Epithelial cell of esophagus (primary cell): ENCODE measurements around the gene PLCXD3.

Experiments used
- DNase-seq: peaks from one replicate; pipeline ENCODE4 v3.0.0; 2010; ENCODE audit warnings: low read depth
- H3K4me3 ChIP-seq: 2 replicates; pipeline ENCODE4 v1.5.1; 2011; ENCODE audit warnings: mild to moderate bottlenecking, low read length, control low read depth
- TF ChIP-seq, protein P1 (sequence below): IDR thresholded peaks from 2 replicates; pipeline ENCODE4 v1.5.1; 2011; ENCODE audit warnings: low read depth, mild to moderate bottlenecking, low read length, control low read depth, inconsistent platforms; ENCODE audit not compliant: insufficient read depth; ENCODE audit errors: missing control alignments

The PLCXD3 gene

DNA sequence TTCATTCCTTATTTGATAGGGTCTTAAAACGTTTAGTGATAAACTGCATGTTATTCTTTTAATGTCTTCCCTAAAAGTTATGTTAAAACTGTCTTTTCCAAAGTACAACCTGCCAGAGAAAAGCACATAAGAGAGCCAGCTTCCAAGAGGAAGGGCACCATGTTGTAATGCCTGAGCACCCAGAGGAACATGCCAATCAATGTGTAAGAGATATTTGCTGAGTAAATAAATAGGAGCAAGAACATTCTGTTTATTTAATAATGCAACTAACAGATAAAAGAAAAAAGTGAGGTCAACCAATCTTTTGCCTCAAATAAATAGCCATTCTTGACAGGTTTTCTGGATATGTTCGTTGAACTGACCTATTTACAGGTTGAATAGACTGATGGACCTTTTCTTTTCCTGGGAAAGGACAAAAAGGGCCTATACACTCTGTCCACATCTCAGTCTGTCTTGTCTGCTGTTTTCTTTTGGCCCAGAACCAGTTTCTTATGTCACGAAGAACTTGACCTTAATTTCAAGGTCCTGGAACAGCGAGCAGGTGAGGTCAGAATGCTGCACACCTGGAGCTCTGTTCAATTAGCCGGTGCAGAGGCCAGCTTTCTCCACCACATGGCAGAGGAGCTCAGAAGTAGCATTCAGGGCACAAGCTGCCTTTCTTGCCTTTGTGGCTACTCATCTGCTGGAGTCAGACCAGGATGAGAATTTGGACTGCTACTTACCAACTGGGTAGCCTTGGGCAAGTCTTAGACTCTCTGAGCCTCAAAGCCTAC, 77.7 kb downstream of the PLCXD3 start:
- no peak overlapping the region for H3K4me3 ChIP-seq
- TF ChIP-seq, protein P1, sequence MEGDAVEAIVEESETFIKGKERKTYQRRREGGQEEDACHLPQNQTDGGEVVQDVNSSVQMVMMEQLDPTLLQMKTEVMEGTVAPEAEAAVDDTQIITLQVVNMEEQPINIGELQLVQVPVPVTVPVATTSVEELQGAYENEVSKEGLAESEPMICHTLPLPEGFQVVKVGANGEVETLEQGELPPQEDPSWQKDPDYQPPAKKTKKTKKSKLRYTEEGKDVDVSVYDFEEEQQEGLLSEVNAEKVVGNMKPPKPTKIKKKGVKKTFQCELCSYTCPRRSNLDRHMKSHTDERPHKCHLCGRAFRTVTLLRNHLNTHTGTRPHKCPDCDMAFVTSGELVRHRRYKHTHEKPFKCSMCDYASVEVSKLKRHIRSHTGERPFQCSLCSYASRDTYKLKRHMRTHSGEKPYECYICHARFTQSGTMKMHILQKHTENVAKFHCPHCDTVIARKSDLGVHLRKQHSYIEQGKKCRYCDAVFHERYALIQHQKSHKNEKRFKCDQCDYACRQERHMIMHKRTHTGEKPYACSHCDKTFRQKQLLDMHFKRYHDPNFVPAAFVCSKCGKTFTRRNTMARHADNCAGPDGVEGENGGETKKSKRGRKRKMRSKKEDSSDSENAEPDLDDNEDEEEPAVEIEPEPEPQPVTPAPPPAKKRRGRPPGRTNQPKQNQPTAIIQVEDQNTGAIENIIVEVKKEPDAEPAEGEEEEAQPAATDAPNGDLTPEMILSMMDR = no peak
- no peak for DNase-seq

DNA sequence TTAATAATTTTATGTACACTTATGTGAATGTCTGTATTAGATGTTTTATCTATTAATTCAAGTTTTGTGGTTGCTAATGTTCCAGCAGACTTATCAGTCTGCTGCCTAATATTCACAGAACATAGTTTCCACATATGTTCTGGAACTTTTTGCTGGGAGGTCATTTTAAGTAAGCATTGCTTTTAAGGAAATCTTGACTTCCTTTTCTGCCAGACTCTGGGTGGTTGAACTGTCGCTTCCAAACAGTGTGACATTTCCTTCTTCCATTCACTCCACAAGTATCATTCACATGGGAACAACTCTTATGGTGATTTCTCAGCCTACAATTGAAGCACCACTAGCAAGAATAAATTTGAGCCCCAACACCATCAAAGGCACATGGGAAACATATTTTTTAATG, 82.9 kb downstream of the PLCXD3 start:
- TF ChIP-seq, protein P1 = no peak
- no peak overlapping the region for H3K4me3 ChIP-seq
- DNase-seq = no peak

DNA sequence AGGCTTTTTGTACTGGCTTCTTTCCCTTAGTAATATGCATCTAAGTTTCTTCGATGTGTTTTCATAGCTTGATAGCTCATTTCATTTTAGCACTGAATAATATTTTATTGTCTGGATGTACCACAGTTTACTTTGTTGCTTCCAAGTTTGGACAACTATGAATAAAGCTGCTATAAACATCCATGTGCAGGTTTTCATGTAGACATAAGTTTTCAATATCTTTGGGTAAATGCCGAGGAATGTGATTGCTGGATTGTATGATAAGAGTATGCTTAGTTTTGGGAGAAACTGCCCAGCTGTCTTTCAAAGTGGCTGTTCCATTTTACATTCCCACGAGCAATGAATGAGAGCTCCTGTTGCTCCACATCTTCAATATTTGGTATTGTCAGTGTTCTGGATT, 84.7 kb downstream of the PLCXD3 start:
- TF ChIP-seq, protein P1 = no peak
- DNase-seq = no peak
- H3K4me3 ChIP-seq = no peak overlapping the region

DNA sequence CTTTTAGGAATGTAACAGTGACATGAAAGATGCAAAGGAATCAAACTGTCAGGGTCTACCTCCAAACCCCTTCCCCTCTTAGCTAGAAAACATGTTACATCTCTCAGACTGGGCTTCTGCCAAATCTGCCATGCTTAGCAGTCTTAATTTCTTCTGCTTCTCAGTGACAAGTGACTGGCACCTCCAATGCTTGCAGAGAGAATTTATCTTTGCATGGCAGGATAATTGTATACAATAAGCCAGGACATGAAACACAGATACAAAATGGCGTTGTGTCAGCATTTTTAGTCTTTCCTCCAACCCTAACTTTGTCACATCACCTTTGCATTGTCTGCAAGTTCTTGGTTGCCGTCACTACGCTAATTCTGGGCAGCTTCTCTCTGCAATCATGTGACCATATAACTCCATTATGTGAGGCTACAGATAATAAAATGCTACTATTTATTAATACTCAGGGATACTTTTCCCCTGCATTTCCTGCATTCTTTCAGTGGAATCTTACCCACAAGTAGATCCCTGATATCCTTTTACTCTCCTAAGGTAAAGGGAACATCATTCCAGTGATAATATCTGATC, 89.8 kb downstream of the PLCXD3 start:
- TF ChIP-seq, protein P1 = no peak
- no peak overlapping the region for H3K4me3 ChIP-seq
- no peak for DNase-seq

DNA sequence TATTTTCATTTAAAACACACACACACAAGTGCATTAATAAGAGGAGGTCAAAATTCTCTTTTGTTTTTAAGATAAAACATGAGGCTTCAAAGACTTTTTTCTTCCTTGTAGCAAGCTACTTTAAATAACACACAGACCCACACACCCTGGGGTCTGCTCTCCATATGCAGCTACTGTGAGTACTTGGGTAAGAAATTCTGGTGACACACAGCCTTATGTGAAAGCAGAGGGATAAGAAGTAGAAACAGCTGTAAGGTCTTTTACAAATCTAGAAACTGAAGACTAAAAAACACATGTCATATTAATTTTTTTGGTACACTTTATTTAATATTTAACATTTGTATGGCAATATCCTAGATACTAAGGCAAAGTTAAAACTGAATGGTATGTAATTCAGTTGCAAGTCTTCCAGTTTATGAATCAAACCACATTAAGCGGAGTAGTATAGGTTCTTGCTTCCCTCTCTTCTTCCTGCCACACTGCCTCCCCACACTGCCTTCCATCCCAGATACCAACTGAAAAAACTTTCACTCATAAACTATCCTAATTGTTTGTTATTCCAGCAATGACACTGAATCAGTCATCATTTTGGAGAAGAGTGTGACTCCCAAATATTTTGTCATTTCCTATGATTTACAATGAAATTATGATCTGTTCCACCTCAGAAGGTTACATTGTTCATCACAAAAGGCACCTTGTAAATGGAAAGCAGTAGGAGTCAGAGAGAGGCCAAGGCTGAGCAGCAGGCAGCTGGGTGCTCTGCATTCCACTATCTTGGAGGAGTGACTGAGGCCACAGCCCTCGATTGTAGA, 92.0 kb downstream of the PLCXD3 start:
- H3K4me3 ChIP-seq = no peak overlapping the region
- TF ChIP-seq, protein P1 = no peak
- no peak for DNase-seq

DNA sequence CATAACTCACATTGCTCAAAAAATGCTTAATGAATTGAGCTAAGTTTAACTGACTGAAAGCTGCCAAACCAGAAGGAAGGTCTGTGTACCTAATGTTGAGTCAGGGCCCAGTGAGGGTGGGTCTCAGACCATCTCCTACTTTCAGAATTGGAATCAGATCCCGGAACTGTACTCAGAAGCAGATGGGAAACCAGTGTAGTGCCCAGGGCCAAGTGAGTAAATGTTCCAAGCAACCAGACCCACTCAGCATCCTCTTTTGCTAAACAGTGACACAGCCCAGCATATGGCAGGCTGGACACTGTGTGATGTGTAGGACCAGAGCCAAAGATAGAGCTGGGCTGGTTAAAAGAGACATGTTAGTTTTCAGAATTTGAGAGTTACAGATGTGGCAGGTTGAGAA, 94.1 kb downstream of the PLCXD3 start:
- DNase-seq = peak; percentile 26
- no peak overlapping the region for H3K4me3 ChIP-seq
- TF ChIP-seq, protein P1 = no peak
